NCI-H2081 treated with DMSO at 0.1 percent for 48 hours (cell line): ENCODE measurements around the gene NOP16.

Experiments used
- DNase-seq: peaks from one replicate; lab custom pipeline; 2025; lab: John Stamatoyannopoulos, UW

The NOP16 gene

DNA sequence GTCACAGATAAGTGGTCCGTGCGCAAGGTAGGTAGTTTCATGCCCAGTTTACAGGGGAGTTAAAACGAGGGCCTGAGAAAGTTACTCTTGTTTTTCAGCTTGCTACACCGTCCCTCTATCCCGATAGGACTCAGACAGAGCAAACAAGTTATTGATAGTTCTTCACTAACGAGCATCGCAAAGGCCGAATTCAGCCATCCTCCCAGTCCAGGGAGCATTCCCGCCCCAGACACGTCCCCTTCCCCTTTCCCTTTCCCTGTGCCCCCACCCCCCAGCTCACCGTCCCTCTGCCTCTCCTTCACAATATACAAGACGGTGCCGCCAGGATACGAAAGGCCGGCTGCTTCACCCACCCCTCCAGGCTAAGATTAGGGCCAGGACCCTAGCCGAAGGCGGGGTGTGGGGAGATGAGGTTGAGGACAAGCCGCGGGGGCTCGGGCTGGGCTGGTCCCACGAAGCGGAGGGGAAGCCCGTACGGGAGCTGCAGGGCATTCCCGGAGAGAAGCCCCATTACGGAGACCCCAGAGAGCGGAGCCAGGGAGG, 27.4 kb downstream of the NOP16 start:
- DNase-seq = no peak

DNA sequence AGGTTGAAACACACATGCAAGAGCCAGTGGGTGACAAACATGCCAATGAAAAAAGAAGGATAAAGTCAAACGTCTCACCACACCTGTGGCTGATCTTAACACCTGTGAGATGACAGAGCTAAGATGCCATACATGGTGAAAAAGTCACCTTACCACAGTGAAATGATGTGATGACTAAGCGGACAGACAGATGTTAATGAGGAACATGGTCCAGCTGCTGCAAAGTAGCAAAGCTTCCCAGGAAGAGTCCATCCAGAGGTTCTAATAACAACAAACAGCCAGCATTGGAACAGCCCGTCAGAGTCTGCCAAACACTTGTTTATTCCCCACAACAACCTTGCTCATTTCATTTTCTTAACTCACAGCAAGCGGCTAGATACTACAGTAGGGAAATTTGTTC, 28.7 kb downstream of the NOP16 start:
- DNase-seq = no peak

- no peak for DNase-seq
Measured at GRCh38 chr5:176356179-176356566, 32.2 kb downstream of the NOP16 start.

DNA sequence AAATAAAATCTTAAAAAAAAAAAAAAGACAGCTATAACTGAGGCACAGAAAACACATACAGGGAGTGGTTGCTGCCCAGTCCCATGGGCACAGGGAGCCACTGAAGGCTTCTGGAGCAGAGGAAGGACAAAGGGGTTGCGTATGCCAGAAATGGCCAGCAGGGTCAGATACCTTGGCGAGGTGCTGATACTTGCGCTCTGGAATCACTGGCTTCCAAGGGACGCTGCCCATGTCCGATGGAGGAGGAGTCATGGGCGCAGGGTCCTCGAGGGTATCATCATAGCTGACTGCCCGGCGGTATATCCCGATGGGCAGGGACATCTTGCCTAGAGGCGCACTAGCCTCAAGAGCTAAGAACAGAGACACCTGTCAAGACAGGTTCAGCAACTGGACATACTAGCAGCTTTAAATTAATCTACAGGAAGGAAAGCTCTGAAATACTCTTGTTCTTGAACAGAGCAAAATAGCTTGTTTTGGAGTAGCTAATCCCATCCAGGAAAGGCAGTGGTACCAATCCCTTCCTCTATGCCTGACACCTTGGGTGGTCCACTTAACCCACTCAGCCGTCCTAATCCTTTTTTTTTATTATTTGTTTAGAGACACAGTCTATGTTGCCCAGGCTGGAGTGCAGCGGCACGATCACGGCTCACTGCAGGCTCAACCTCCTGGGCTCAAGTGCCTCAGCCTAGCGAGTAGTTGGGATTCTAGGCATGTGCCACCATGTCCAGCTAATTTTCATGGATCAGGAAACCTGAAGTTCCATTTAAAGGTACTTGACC, 32.8 kb downstream of the NOP16 start:
- DNase-seq = no peak

- DNase-seq = no peak
Measured at GRCh38 chr5:176353533-176353932, 34.9 kb downstream of the NOP16 start.

DNA sequence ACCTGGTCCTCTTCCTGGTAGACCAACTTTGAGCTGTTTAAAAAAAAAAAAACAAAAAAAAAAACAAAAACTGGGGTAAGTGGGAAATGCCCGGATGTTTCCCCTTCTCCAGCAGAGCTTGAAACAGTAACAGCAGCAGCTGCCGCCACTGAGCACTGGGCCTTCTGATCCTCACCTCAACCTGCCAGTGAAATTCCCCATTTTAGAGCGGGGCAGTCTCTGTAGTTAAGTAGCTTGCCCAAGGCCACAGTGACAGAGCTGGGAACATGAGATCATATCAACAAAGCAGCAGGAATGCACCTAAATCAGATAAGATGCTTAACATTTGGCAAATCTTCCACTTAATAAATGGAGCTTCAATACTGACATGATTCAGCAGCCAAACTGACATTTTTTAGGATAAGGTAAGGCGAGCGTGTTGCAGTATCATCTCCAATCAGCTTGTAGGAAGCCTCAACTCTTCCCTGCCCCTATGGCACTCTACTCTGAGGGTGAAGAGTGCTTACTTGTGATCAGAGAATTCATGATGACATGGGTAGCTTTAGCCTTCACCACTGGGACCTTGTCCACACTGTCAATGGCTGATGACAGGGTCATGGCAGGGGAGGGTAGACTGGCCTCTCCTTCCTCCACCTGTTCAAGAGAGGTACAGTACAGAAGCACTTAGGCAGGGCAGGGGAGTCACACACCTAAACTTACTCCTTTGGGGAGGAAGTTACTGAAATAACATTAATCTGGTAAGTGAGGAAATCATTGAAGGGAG, 36.1 kb downstream of the NOP16 start:
- no peak for DNase-seq

GRCh38 chr5:176350416-176350815, 38.0 kb downstream of the NOP16 start:
- DNase-seq = no peak

DNA sequence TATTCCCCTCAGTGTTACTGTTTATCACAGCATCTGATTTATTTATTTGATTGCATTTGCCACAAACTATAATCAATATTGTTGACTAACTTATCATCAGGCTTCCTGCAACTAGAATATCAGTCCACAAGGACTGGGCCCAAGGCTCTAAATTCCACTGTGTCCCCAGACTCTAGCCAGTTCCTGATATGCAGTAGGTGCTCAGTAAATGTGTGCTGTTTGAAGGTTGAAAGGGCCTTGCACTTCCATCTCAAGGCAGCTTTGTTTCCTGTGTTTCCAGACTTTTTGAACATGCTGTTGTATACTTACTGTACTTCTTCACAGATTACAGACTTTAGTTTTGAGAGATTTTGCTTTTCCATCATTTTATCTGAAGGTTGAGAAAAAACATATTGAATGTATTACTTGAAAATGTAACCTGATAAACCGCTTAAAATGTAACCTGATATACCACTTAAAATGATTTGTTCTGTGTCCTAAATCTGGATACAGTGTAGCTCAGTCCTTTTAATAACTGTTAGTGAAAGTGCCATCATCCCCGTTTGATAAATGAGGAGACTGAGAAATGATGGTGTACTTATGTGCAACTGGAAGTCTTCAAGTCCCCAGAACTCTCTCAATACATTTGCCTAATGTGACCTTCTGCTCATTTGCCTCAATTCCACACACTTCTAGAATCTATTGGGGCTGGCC, 45.5 kb downstream of the NOP16 start:
- no peak for DNase-seq

DNA sequence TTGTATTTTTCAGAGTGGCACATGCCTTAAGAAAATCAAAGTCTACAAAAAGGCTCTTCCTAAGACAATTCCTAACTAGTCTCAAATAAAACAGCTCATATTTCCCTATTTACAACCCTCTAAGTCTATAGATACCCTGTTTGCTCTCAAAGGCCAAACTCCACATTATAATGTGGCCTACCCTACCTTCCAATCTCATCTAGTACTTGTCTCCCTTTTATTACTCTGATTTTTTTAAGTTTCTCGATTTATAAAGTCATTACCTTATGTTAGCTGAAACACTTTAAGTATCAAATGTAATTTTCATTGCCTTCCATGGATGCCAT, 46.3 kb downstream of the NOP16 start:
- DNase-seq = no peak

GRCh38 chr5:176341325-176342157, 46.9 kb downstream of the NOP16 start:
- DNase-seq = no peak

DNA sequence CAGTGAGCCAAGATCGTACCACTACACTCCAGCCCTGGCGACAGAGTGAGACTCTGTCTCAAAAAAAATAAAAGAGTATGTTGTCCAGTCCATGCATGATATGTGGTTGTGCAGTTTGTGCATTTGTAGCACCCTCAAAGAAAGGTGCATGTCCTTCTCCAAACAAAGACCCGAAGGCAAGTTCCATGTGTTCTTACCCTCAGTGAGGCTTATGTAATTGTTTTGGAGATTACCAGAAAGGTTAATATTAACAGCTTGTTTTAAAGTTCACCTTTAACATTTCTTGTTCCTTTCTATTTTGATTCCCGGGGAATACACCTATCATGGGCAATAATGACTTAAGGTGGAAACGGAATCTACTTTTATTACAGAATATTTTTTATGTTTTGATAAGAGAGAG, 49.1 kb downstream of the NOP16 start:
- DNase-seq = no peak

- DNase-seq = no peak
Measured at GRCh38 chr5:176337913-176338312, 50.5 kb downstream of the NOP16 start.

DNA sequence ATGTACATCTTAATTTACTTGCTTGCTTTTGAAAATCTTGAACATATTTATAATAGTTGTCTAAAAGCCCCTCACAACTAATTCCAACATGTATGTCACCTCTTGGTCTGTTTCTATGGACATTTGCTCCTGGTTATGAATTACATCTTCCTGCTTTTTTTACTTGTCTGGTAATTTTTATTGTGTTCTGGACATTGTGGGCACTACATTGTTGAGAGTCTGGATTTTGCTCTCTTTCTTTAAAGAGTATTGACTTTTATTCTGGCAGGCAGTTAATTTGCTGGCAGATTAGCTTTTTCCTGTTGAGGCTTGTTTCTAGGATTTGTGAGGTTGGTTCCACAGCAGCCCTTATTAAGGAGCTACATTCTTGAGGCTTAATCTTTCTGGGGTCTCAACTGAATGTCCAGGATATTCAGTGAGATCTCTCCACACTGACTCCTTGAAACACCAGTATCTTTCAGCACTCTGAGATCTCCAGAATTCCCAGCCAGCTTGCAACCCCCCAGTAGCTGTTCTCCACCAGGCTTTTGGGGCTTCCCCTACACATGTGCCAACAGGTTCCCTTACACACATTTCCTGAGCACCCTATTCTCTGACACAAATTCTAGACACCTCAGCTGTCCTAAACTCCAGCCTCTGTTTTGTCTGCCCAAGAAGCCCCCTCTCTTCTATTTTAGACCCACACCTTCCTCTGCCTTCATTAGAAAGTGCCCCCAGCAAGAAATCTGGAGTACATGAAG, 54.2 kb downstream of the NOP16 start:
- DNase-seq = no peak
